ENCODE data around the gene NR3C2. TPM values are rescaled to one million over a fixed set of nuclear protein-coding genes. Genes with fewer than 3 reads are reported as not detected.

NR3C2 gene
- total and polyA plus RNA-seq, 10 of the 15 experiments (the other 5 are each of a cell fraction or from before 2014, with no cell fraction given): 0.05 to 0.11 (median 0.08) TPM; not detected in 4

DNA sequence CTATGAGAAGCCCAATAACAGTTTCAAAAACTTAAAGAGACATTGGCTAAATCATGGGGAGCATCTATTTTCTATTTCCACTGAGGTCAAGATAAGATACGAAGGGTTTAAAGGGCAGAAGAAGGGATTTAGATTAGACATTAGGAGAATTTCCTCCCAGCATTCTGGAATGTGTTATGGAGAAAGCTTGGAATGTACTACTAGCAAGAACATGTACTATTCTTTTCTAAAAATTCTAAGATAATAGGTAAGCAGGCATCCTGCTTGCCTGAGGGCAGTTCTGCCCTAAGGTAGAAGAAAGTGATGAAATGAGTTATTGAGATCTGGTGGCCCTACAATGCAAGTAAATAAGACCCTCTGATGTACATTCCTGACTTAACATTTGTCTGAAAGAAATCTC lies 279.2 kb downstream of the NR3C2 start:
- intact Hi-C loops (cut with micrococcal nuclease; ENCODE audit: unreplicated experiment): loop anchor here (5.0 kb wide), 1 partner anchor 246 kb away; no protein-coding TSS in a partner anchor
- H3K79me2 ChIP-seq (ENCODE audit: control insufficient read depth, insufficient read depth, low read length): no peaks in the 10 kb centered on the region
- ChIA-PET POLR2A (no interaction called here), CTCF (no interaction called here), RAD21 (ENCODE audit: unreplicated experiment) (no interaction called here), SMC1A (ENCODE audit: uncharacterized antibody, unreplicated experiment) (no interaction called here)
- TF ChIP-seq, protein P1, sequence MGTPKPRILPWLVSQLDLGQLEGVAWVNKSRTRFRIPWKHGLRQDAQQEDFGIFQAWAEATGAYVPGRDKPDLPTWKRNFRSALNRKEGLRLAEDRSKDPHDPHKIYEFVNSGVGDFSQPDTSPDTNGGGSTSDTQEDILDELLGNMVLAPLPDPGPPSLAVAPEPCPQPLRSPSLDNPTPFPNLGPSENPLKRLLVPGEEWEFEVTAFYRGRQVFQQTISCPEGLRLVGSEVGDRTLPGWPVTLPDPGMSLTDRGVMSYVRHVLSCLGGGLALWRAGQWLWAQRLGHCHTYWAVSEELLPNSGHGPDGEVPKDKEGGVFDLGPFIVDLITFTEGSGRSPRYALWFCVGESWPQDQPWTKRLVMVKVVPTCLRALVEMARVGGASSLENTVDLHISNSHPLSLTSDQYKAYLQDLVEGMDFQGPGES (IDR thresholded peaks at IDR 0.05): no peak
- TF ChIP-seq TARDBP (IDR thresholded peaks at IDR 0.05; ENCODE audit: borderline replicate concordance): no peak
- TF ChIP-seq, protein P2, sequence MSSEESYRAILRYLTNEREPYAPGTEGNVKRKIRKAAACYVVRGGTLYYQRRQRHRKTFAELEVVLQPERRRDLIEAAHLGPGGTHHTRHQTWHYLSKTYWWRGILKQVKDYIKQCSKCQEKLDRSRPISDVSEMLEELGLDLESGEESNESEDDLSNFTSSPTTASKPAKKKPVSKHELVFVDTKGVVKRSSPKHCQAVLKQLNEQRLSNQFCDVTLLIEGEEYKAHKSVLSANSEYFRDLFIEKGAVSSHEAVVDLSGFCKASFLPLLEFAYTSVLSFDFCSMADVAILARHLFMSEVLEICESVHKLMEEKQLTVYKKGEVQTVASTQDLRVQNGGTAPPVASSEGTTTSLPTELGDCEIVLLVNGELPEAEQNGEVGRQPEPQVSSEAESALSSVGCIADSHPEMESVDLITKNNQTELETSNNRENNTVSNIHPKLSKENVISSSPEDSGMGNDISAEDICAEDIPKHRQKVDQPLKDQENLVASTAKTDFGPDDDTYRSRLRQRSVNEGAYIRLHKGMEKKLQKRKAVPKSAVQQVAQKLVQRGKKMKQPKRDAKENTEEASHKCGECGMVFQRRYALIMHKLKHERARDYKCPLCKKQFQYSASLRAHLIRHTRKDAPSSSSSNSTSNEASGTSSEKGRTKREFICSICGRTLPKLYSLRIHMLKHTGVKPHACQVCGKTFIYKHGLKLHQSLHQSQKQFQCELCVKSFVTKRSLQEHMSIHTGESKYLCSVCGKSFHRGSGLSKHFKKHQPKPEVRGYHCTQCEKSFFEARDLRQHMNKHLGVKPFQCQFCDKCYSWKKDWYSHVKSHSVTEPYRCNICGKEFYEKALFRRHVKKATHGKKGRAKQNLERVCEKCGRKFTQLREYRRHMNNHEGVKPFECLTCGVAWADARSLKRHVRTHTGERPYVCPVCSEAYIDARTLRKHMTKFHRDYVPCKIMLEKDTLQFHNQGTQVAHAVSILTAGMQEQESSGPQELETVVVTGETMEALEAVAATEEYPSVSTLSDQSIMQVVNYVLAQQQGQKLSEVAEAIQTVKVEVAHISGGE (CRISPR knock-in tag; IDR thresholded peaks at IDR 0.05): no peak
- TF ChIP-seq, protein P3, sequence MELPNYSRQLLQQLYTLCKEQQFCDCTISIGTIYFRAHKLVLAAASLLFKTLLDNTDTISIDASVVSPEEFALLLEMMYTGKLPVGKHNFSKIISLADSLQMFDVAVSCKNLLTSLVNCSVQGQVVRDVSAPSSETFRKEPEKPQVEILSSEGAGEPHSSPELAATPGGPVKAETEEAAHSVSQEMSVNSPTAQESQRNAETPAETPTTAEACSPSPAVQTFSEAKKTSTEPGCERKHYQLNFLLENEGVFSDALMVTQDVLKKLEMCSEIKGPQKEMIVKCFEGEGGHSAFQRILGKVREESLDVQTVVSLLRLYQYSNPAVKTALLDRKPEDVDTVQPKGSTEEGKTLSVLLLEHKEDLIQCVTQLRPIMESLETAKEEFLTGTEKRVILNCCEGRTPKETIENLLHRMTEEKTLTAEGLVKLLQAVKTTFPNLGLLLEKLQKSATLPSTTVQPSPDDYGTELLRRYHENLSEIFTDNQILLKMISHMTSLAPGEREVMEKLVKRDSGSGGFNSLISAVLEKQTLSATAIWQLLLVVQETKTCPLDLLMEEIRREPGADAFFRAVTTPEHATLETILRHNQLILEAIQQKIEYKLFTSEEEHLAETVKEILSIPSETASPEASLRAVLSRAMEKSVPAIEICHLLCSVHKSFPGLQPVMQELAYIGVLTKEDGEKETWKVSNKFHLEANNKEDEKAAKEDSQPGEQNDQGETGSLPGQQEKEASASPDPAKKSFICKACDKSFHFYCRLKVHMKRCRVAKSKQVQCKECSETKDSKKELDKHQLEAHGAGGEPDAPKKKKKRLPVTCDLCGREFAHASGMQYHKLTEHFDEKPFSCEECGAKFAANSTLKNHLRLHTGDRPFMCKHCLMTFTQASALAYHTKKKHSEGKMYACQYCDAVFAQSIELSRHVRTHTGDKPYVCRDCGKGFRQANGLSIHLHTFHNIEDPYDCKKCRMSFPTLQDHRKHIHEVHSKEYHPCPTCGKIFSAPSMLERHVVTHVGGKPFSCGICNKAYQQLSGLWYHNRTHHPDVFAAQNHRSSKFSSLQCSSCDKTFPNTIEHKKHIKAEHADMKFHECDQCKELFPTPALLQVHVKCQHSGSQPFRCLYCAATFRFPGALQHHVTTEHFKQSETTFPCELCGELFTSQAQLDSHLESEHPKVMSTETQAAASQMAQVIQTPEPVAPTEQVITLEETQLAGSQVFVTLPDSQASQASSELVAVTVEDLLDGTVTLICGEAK (IDR thresholded peaks at IDR 0.05; ENCODE audit: borderline replicate concordance): no peak
- TF ChIP-seq TAF1 (IDR thresholded peaks at IDR 0.05; ENCODE audit: borderline replicate concordance, low read depth, low read length): no peak
- H3K9me3 ChIP-seq (replicated peaks; ENCODE audit: control insufficient read depth, insufficient read depth, low read length): no peaks in the 10 kb centered on the region
- H3K36me3 ChIP-seq (ENCODE audit: control insufficient read depth in 2 of 2, insufficient read depth in 2 of 2, low read length in 1 of 2): no peaks in the 10 kb centered on the region
- no peak overlapping the region for H3K4me3 ChIP-seq
- 24% methylated on average over 1 of the region's 1 CpG for WGBS (ENCODE audit: insufficient coverage, insufficient replicate concordance, low lambda C conversion rate, missing lambda C conversion rate)
- FAIRE-seq (no peak), DNase-seq (ENCODE audit: low read depth, low spot score) (no peak), ATAC-seq (no peak)
- in situ Hi-C loops (cut with MboI): no loop called here
- no peaks in the 10 kb centered on the region for H3K4me1 ChIP-seq (ENCODE audit: control insufficient read depth, insufficient read depth, low read length)
- no peak overlapping the region for H2AFZ ChIP-seq (ENCODE audit: control insufficient read depth, low read depth, low read length)
- no peak overlapping the region for H3K9ac ChIP-seq (ENCODE audit: control insufficient read depth, insufficient read depth, low read length)
- BruUV-seq (replicated peaks): no TSS peak
- no peaks in the 10 kb centered on the region for H4K20me1 ChIP-seq (ENCODE audit: control insufficient read depth, insufficient read depth)
- no peaks in the 10 kb centered on the region; a peak in 1 of 4 replicates for H3K27me3 ChIP-seq (replicated peaks in 1 of 2; ENCODE audit: control insufficient read depth in 2 of 2, insufficient read depth in 2 of 2, low read length in 1 of 2)
- H3K27ac ChIP-seq (ENCODE audit: control insufficient read depth, insufficient read depth): no peak overlapping the region
- H3K4me2 ChIP-seq (ENCODE audit: control insufficient read depth, insufficient read depth): no peak overlapping the region
